Fibroblast of villous mesenchyme (primary cell): ENCODE data around the gene ZDHHC3. TPM values are rescaled to one million over a fixed set of nuclear protein-coding genes. Genes with fewer than 3 reads are reported as not detected.

Source experiments
- DNase-seq: peaks from one replicate; pipeline ENCODE4 v3.0.0-alpha.2; 2010; ENCODE audit warnings: low read depth
- H3K4me3 ChIP-seq: 2 replicates; pipeline ENCODE4 v1.5.1; 2011; ENCODE audit warnings: low read depth, mild to moderate bottlenecking, low read length
- CTCF ChIP-seq: IDR thresholded peaks from 2 replicates; pipeline ENCODE4 v1.5.1; 2012; ENCODE audit warnings: low read depth, mild to moderate bottlenecking, low read length; ENCODE audit not compliant: insufficient read depth
- total RNA-seq: library from RNA; depleted of rRNA; stranded (reverse); fragments of >200 nt; gene quantifications from 2 replicates; pipeline ENCODE4 v1.2.3, GENCODE V29; 2012

The ZDHHC3 gene
- total RNA-seq, 1 donor: 60.0 TPM

DNA sequence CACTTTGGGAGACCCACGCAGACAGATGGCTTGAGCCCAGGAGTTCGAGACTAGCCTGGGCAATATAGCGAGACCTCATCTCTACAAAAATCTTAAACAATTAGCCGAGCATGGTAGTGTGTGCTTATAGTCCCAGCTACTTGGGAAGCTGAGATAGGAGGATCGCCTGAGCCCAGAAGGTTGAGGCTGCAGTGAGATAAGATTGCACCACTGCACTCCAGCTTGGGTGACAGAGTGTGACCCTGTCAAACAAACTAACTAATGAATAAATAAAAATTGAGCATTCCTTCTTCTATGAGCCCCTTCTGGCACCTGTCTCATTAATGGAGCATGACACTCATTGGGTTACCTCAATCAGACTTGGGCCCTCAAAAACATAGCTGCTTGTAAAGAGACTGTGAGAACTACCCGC lies 7.5 kb downstream of the ZDHHC3 start:
- TF ChIP-seq CTCF: no peak
- H3K4me3 ChIP-seq: no peak overlapping the region
- DNase-seq: no peak

- no peak for TF ChIP-seq CTCF
- no peak overlapping the region for H3K4me3 ChIP-seq
- no peak for DNase-seq
These were observed 9.1 kb downstream of the ZDHHC3 start for GRCh38 chr3:44966795-44967278.

DNA sequence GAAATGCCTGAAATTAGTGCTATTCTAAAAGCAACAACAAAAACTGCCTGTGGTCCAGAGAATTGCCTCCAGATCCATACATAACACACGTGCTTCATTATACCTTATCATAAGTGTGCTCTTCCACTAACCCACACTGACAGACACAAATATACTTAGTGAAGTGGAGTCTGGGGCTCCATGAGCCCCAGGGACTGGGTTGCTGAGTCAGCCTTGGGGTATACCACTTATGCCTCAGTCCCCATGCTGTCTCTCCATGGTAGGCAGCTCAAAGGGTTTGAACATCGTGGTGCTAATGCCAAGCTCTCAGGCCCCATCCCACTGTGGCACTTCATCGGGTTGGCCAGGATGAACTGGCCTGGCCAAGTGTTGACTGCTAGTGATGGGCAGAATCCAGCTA lies 10.8 kb downstream of the ZDHHC3 start:
- TF ChIP-seq CTCF: no peak
- H3K4me3 ChIP-seq: no peak overlapping the region
- DNase-seq: no peak

DNA sequence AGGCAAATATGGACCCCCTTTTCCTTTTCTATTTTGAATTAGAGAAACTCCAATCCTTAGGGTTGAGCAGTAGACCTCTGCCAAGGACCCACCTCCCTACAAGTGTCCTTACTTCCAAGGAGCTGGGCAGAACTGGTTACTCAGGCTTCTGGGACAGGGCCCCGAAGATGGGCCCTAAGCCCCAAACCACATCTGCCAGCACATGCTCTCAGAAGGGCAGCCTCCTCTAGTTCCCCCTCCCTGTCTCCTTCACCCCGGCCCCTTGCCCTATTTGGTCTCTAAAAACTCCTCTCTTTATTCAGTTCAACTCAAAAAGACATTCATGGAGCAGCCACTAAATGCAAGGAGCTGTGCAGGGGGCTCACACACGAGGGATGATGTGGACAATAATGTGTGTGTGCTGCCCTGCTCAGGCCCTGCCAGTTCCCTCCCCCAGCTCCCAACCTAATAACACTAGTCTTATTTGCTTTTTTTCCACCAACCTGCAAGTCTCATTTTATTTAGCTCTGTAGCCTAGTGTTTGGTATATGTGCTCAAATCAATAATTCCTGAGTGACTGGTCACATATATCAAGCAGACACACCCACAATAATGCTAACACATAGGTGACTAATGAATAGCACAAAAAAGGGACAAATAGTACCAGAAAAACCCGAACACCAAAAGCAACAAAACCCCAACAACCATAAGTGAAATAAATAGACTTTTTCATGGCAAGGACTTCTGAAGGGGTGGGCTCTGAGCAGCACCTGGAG lies 12.2 kb downstream of the ZDHHC3 start:
- no peak for TF ChIP-seq CTCF
- H3K4me3 ChIP-seq: no peak overlapping the region
- no peak for DNase-seq

DNA sequence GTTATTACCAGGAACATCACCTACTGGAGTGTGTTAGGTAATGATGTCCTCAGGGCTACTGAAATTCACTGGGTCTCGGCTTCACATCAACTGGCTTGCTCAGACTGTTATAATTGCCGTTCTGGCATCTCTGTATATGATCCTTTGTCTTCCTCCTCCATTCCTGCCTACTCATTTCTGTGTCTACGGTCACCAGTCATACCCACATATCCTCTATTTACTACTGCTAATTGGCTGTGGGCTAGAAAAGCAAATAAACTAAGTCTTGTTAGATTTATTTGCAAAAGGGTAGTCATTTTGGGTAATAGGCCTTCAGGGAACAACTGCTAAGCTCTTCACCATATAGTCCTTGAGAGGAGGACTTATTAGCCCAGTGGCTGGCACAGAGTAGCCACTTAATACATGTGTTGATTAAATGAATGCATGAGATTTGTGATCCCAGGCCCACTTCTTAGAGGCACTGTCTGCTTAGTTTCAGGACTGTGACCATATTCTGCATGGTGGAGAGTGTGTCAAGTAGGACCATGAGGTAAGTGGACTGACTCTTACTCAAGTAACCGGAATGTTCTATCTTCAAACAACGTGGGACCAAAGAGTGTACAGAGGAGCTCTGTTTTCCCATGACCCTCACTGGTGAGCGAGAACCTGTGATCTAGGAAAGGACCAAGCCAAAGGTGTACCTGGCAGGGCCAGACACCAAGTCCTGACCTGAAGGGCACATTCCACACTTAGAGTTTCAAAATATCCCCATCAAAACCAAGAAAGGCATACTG lies 13.2 kb downstream of the ZDHHC3 start:
- TF ChIP-seq CTCF: no peak
- no peak overlapping the region for H3K4me3 ChIP-seq
- DNase-seq: no peak

- no peak overlapping the region for H3K4me3 ChIP-seq
- DNase-seq: no peak
- TF ChIP-seq CTCF: no peak
These were observed 14.1 kb downstream of the ZDHHC3 start for GRCh38 chr3:44961888-44962287.
